Body of pancreas (tissue), 4 donors: Measurements from ENCODE around the gene AGA.

Experiments
- CTCF ChIP-seq, 7 experiments: fragments of 450-650 bp in 4 of 7; fragments of 200-600 bp in 3 of 7; sonication (generic) in 3 of 7; IDR thresholded peaks; one replicate each; pipeline ENCODE4 v1.5.1; 2016 to 2019; ENCODE audit warnings: antibody characterized with exemption in 7 of 7
- POLR2A ChIP-seq, 3 donors: fragments of 450-650 bp; IDR thresholded peaks; one replicate each; pipeline ENCODE4 v1.6.1; 2016; ENCODE audit warnings: antibody characterized with exemption in 3 of 3, mild to moderate bottlenecking in 2 of 3

- no peak for TF ChIP-seq CTCF (IDR thresholded peaks at IDR 0.05)
- no peak for TF ChIP-seq POLR2A (IDR thresholded peaks at IDR 0.05)
Measured at GRCh38 chr4:177480795-177481194, 38.6 kb upstream of the AGA start.
